NOMO-1 (cell line): ENCODE results near the gene CALM1.

Experiments used
- DNase-seq, 2 experiments: peaks; one replicate each; lab custom pipeline; 2025; ENCODE audit not compliant: unreplicated experiment in 2 of 2; lab: John Stamatoyannopoulos, UW

The CALM1 gene

GRCh38 chr14:90440021-90440451 is 43.2 kb downstream of the CALM1 start:
- no peak for DNase-seq

- DNase-seq = no peak
These were observed 43.8 kb downstream of the CALM1 start for GRCh38 chr14:90440592-90440991.

- no peak for DNase-seq
These were observed 45.6 kb downstream of the CALM1 start for GRCh38 chr14:90442388-90442787.

GRCh38 chr14:90443161-90444076 is 46.6 kb downstream of the CALM1 start:
- no peak for DNase-seq

DNA sequence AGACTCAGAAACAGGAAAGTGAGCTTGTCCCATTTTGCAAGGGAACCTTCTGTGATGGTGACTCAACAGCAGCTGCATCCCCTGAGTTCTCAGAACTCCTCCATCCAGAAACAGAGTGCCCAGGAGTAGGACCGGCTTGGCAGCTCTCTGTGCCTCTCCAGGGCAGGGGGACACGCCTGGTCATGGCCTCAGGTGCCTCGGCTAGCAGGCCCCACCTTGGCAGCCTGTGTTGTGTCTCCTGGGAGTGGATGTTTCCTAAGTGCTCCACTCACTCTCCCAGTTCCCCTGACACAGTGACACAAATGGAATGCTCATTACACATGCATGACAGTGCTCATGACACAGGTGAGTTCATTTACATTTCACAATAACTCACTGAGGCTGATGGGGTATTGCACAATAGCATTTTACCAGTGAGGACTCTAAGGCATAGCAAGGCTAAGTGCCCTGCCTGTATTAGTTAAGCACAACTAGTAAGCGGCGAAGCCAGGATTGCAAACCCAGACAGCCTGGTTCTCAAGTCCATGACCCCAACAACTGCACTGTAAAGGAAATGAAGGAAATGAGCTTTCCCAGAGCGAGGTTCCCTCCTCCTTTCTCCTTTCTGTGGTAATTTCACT is 47.4 kb downstream of the CALM1 start:
- no peak for DNase-seq

GRCh38 chr14:90445011-90445410 is 48.2 kb downstream of the CALM1 start:
- DNase-seq = no peak

DNA sequence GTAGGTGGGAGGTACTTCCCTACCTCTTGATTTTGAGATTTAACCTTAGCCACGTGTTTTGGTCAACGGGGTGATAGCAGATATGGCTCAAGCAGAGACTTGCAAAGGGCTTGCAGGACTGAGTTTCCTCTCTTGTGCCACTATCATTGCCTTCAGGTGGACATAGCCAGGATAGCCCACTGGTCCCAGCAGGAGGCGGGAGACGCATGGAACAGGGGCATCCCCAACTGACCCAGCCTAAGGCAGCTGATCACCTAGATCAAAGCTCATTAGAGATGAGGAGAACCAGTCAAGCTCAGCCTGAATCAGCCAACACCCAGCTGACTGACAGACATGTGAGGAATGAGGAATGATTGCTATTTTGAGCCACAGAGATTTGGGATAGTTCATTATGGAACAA is 49.6 kb downstream of the CALM1 start:
- DNase-seq = no peak

GRCh38 chr14:90447720-90448497 is 51.1 kb downstream of the CALM1 start:
- DNase-seq = no peak

DNA sequence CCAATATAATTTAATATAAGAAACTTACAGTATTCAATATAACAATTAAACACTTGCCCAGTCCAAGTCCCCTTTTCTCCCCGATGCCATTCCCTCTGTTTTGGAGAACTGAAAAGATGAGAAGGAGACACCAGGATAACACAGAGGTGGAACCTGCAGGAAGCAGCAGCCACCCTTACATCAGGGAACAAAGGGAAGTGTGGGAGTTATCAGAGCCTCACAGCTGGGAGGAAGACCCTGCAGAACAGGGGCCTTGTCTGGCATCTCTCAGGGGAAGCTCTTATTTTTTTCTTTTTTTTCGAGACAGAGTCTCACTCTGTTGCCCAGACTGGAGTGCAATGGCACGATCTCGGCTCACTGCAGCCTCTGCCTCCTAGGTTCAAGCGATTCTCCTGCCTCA is 52.6 kb downstream of the CALM1 start:
- no peak for DNase-seq

GRCh38 chr14:90450151-90450550 is 53.3 kb downstream of the CALM1 start:
- DNase-seq = no peak

GRCh38 chr14:90450667-90451066 is 53.8 kb downstream of the CALM1 start:
- no peak for DNase-seq

DNA sequence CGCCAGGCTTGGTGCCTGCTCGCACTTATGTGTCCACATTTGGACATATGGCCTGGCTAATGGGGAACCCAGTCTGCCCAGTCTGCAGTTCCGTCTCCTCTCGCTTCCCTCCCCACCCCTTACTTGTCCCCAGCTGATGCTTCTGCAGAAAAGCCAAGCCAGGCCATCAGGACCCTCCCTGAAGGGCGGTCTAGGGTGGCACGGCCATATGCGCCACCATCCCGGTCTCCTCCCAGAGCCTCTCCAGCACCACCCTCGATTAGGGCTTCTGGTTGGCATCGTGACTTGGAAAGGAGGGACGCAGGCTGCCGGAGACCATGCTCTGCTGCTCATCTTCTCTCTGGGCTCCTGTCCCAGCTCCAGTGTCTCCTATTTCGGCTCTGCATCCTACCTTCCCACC is 54.6 kb downstream of the CALM1 start:
- no peak for DNase-seq

- peak in 1 of 2 experiments; percentile 15 for DNase-seq
These were observed 55.1 kb downstream of the CALM1 start for GRCh38 chr14:90451961-90452360.

GRCh38 chr14:90452366-90452765 is 55.5 kb downstream of the CALM1 start:
- DNase-seq = no peak

- DNase-seq = no peak
These were observed 56.6 kb downstream of the CALM1 start for GRCh38 chr14:90453401-90453951.

- no peak for DNase-seq
These were observed 57.5 kb downstream of the CALM1 start for GRCh38 chr14:90454041-90455000.

- no peak for DNase-seq
These were observed 58.3 kb downstream of the CALM1 start for GRCh38 chr14:90455100-90455571.

DNA sequence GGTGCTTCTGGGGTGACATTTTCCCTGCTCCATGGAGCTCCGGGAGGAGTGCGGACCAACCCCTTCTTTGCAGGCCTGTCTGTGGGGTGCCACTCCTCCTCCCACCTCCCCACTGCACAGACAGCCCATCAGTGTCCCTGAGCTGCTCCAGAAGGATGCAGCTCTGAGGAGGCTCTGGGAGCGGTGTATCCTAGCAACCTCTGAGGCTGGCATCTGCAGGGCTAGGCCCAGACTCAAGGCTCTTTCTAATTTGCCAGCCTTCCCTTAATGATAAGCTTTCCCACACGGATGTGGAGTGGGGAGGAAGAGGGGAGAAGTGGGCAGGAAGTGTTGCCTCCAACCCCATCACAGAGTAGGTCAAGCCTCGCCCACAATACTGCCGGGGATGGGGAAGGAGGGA is 59.7 kb downstream of the CALM1 start:
- DNase-seq = no peak

DNA sequence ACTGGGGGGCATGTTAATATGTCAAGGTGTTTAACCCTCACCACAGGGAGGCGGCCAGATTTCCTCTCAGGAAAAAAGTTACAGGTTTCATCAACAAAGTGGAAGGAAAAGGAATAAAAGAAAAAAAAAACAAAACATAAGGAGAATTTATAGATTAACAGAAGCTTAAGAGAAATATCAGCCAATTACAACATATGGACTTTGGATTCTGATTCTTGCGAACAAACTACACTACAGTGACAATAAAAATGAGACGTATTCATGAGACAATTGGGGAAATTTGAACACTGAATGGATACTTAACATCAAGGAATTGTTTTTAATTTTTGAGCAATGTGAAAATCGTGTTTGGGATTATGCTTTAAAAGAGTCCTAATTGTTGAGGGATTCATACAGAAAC is 60.4 kb downstream of the CALM1 start:
- no peak for DNase-seq
